GM21423 (cell line): ENCODE results near the gene CFAP65.

Source experiments
- ATAC-seq: cut with Tn5 transposase; IDR thresholded peaks from one replicate; pipeline ENCODE4 v1.9.1; 2021; ENCODE audit warnings: mild to moderate bottlenecking, moderate library complexity; ENCODE audit not compliant: unreplicated experiment

CFAP65 gene

GRCh38 chr2:219060821-219061791 lies 19.8 kb upstream of the CFAP65 start, which contains the start of gene IHH:
IHH (minus strand) TSS chr2:219060921; CDS start chr2:219060467, 454 bp downstream.
- ATAC-seq: no peak

DNA sequence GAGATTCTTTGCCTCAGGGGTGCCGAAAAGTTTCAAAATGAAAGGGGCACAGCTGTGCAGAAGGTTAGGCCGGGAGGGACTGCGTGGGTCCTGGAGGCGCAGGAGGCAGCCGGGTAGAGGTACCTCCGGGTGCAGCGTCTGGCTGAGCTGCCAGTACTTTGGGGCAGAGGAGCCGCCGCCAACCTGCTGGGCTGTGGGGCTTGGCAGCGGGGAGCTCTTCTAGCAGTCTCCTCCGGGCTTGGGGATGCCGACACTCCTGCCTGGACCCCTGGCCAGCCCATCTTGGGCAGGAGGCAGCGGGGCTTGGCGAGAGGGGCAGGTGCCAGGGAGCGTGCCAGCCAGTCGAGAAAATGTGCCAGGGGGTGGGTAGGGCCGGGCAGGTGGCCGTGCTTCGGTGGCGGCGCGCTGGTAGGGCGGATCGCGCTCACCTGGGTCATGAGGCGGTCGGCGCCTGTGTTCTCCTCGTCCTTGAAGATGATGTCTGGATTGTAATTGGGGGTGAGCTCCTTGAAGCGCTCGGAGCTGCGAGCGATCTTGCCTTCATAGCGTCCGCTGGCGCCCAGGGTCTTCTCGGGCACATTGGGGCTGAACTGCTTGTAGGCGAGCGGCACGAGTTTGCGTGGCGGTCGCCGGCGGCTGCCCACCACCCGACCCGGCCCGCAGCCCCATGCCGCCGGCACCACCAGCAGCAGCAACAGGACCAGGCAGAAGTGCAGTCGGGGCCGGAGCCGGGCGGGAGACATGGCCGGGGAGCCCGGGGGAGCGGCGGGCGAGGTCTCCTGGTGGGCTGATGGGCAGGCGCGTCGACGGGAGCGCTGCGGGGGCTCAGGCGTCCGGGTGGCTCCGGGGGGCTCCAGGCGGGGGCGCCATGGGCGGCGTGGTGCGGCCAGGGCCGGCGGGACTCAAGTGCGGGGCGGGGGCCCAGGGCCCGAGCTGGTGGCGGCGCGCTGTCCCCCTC lies 18.7 kb upstream of the CFAP65 start:
- no peak for ATAC-seq

GRCh38 chr2:219059375-219059724 lies 18.0 kb upstream of the CFAP65 start:
- no peak for ATAC-seq

DNA sequence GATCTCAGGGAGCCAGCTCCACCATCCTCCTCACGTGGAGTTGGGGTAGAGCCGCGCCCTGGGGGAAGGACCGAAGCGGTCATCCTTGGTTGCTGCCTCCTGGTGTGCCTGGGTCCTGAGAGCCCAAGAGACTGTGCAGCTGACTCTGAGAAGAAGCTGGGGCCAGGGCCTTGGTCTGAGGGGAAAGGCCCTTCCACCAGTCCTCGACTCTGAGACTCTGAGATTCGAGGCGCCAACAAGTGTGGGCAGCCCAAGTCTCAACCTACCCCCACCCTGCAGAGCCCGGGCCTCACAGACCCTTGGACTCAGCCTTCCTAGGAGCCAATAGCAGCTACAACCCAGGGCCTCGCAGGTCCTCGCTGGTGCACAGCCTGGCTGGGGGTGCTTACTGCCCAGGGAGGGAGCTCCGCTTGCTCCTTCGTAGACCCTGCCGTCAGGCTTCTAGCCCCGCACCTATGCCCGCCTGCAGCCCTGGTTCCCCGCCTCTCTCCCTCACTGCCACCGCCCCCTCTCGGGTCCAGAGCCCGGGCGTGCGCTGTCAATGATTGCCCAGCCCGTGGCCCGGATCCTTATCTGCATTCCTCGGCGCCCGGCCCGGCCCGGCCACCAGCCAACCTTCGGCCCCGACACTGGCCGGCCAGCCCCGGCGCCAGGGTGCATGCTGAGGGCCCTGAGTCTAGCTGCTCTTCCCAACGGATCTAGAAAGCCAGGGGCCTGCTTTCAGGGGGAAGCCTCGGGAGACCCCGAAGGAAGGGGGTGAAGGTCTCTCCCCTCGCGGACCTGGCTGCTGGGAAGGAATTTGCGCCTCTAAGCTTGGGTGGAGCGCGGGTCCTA lies 17.4 kb upstream of the CFAP65 start:
- ATAC-seq: no peak

- peak; percentile 77 for ATAC-seq
Observed at GRCh38 chr2:219057709-219058540, 16.6 kb upstream of the CFAP65 start.

DNA sequence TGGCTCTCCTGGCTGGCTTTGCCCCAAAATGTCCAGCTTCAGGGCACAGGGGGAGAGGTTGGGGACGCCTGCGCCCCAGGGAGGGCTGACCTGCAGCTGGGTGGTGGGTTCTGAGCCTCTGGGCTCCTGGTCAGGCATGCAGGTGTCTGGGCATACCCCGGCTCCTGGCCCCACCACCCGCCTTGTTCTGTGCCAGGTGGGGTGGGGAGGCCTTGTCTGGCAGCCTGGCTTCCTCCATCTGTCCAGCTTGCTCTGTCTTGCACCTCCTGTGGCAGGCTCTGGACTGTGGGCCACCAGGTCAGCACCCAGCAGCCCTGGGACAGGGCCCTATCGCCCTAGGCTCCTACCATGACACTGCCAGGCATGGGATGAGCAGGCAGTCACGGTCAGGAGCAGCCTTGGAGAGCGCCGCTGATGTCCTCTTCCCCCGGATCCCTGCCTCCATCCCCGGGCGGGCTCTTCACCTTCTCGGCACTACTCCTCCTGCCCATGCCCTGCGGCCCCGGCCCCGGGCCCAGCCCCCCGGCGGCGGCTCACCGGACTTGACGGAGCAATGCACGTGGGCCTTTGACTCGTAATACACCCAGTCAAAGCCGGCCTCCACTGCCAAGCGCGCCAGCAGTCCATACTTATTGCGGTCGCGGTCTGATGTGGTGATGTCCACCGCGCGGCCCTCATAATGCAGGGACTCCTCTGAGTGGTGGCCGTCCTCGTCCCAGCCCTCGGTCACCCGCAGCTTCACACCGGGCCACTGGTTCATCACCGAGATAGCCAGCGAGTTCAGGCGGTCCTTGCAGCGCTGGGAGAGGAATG lies 15.8 kb upstream of the CFAP65 start:
- ATAC-seq: no peak

DNA sequence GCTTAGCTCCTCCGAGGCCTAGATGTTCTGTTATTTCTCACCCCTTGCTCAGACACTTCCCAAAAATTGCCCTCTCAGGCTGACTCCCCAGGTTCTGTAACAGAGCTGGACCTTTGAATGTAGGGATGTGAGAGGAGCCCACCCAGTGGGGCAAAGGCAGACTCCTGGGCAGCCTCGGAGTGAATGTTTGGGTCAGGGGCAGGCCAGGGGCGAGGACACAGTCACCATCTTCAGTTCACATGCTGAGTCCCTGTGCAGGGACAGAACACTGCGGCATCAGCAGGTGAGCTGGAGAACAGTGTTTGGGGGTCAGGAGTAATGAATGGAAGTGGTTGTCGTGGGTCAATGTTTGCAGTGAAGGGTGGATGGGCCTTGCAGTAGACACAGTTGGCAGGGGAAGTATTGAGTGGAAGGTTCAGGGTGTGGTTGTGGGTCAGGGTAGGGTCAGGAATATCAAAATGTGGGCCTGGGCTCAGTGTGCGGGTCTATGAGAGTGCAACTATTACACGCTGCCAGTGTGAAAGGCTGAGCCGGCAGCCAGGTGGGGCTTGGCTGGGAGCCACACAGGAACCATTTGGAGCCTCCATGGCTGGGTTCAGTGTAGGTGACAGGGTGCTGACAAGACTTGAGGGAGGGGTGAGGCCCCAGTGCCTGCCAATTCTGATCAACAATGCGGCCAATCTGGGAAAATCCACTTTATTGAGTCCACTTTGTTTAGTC lies 15.0 kb upstream of the CFAP65 start:
- ATAC-seq: no peak

GRCh38 chr2:219054956-219055903 lies 13.9 kb upstream of the CFAP65 start:
- no peak for ATAC-seq

DNA sequence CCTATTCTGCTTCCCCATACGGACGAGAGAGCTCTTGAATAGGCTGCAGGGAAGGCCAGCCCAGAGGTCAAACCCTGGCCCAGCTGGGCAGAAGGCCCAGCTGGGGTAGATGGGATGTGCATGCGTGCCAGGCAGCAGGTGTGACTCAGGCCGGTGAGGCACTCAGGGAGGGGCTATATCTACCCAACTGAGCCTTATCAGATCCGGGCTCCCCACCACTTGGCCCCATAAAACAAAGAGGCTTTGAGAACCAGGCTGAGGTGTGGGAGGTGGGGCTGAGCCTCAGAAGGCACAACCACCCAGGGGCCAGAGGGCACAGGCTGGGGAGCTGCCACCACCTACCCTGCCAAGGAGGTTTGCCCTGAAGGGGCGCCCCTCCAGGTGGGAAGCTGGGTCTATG lies 8.0 kb upstream of the CFAP65 start:
- no peak for ATAC-seq

DNA sequence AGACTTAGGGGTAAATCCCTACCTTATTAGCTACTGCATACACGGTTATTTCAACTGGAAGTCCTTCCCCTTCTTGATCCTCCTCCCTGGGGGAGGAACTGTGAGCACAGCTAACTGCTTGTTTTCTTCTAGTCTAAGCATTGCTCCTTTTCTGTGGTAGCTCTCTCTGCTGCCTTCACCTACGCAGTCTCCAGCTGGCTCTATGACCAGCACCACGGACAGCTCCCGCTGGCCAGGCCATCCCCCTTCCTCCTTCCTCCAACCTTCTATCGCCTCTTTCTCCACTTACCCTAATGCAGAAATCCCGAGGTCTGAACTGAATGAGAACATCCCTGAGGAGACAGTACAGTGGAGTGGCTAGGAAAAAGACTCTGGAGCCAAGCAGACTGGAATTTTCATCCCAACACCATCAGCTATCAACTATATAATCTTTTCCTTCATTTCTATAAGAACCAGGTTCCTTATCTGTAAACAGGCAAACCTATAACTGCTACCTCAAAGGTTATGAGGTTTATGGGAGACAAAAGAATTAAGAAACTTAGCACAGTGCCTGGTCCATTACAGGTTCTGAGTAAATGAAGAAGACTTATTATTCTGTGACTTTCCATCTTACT lies 4.7 kb upstream of the CFAP65 start:
- no peak for ATAC-seq

GRCh38 chr2:219042750-219043149 lies 1.4 kb upstream of the CFAP65 start:
- no peak for ATAC-seq

- no peak for ATAC-seq
Observed at GRCh38 chr2:219042157-219042556, 841 bp upstream of the CFAP65 start.

GRCh38 chr2:219038600-219038999 lies 2.7 kb downstream of the CFAP65 start:
- no peak for ATAC-seq

- no peak for ATAC-seq
Observed at GRCh38 chr2:219037783-219038499, 3.4 kb downstream of the CFAP65 start.

DNA sequence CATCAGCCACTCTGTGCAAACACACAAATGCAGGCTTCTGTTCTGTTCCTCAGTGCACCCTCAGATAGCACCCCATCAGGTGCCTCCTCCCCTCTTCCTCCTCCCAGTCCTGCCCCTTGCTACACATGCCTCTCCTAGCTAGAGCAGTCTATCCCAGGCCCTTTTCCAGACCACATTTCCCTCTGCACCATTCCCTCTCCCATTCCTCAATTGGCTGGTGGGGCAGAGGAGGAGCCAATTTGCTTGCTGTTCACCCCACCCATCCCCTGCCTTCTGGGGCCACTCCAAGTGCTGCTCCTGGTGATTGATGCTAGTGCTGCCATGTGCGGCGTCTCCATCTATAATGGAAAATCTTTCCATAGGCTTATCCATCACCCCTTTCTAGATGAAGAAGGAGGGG lies 5.4 kb downstream of the CFAP65 start:
- ATAC-seq: no peak

GRCh38 chr2:219034823-219035222 lies 6.5 kb downstream of the CFAP65 start:
- ATAC-seq: no peak
